Esophagus mucosa (tissue), 1 donor: ENCODE measurements around the gene DAPK1. TPM values are rescaled to one million over a fixed set of nuclear protein-coding genes. Genes with fewer than 3 reads are reported as not detected.
"Not testable (repeated sequence)": the region's sequence is repeated elsewhere in the genome, so short reads cannot be mapped to it uniquely, and the experiment has no call there.

ENCODE experiments used
- ATAC-seq: fragments of 200-7000 bp; cut with Tn5 transposase; one replicate; pipeline ENCODE4 v1.9.1; 2020
- total RNA-seq: library from RNA; stranded (reverse); gene quantifications from one replicate; pipeline ENCODE4 v1.2.4, GENCODE V29; 2023
- donor health status: DM: yes; HTN: yes; CAD: no.

Gene DAPK1
- total RNA-seq, 1 donor from 2014 or later: 5.4 TPM

DNA sequence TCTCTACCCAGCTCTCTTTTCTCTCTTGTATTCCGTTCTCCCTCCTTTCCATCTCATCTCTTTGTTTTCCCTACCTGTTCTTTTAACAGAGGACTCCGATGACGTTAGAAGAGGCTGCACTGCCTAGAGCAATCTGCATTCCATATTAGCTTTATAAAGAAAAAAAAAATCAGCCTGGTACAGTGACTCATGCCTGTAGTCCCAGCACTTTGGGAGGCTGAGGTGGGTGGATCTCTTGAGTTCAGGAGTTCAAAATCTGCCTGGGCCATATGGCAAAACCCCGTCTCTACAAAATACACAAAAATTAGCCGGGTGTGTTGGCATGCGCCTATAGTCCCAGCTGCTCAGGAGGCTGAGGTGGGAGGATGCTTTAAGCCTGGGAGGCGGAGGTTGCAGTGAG lies 49.0 kb downstream of the DAPK1 start:
- ATAC-seq: peak; percentile 8

- peak; percentile 96 for ATAC-seq
Measured at GRCh38 chr9:87547671-87548081, 50.0 kb downstream of the DAPK1 start.

DNA sequence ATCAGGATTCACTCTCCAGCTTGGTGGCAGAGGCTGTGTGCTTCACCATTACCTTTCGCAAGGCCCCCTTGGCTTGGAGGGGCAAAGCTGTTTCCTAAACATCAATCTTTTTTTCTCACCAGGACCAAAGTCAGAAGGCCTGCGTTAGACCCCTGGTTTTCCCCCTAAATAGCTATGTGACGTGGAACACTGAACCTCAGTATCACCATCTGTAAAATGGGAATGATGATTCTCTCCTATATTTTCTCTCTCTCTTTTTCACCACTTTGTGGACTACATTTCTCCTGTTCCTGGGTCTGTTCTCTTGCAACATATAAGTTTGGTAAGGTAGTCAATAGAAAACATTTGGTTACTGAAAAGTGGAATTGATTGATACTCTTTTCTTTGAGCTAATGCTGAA lies 50.5 kb downstream of the DAPK1 start:
- ATAC-seq: no peak

DNA sequence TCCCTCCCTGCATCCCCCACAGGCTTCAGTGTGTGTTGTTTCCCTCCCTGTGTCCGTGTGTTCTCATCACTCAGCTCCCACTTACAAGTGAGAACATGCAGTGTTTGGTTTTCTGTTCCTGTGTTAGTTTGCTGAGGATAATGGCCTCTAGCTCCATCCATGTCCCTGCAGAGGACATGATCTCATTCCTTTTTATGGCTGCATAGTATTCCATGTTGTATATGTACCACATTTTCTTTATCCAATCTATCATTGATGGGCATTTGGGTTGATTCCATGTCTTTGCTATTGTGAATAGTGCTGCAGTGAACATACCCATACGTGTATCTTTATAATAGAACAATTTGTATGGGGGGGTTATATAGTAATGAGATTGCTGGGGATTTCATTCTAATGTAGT lies 51.4 kb downstream of the DAPK1 start:
- not testable (repeated sequence) for ATAC-seq

- no peak for ATAC-seq
Measured at GRCh38 chr9:87549791-87550190, 52.1 kb downstream of the DAPK1 start.

GRCh38 chr9:87550253-87550954 lies 52.7 kb downstream of the DAPK1 start:
- ATAC-seq: no peak

- ATAC-seq: no peak
Measured at GRCh38 chr9:87551772-87552217, 54.1 kb downstream of the DAPK1 start.

- ATAC-seq: no peak
Measured at GRCh38 chr9:87554171-87554910, 56.7 kb downstream of the DAPK1 start.

- no peak for ATAC-seq
Measured at GRCh38 chr9:87554976-87555375, 57.3 kb downstream of the DAPK1 start.

DNA sequence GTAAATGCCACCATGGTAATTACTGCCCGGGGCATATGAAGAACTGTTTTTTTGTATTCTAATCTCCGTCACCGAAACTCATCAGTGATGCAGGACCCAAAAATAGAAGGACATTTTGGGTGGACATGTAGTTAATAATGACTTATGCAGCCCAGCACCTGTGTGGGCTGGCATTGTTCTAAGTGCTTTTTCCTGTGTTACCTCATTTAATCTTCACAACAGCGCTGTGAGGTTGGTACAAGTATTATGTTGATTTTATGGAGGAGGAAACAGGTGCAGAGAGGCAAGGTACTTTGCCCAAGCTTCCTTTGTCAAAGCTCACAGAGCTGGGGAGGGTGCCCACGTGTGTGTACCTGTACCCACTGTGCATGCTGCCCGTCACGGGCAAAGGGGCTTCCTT lies 58.4 kb downstream of the DAPK1 start:
- ATAC-seq: no peak

DNA sequence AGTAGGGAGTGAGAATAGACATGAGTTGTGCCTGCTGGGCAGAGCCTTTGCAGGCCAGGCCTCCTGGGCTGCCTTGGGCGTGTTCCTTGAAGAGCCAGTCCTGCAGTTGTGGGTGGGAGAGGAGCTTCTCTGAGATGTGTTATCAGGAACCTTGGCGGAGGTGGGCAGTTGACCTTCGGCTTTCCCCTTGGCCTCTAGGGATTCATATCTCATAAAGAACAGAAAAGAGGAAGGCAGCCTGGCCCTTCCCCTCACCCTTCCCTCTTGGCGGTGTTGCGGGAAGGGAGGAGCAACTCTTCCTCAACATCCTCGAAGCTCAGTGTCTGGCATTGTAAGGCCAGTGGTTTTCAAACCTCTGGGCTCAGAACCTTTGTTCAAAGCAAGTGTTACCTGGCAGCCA lies 59.2 kb downstream of the DAPK1 start:
- ATAC-seq: no peak

GRCh38 chr9:87557996-87558395 lies 60.3 kb downstream of the DAPK1 start:
- no peak for ATAC-seq

DNA sequence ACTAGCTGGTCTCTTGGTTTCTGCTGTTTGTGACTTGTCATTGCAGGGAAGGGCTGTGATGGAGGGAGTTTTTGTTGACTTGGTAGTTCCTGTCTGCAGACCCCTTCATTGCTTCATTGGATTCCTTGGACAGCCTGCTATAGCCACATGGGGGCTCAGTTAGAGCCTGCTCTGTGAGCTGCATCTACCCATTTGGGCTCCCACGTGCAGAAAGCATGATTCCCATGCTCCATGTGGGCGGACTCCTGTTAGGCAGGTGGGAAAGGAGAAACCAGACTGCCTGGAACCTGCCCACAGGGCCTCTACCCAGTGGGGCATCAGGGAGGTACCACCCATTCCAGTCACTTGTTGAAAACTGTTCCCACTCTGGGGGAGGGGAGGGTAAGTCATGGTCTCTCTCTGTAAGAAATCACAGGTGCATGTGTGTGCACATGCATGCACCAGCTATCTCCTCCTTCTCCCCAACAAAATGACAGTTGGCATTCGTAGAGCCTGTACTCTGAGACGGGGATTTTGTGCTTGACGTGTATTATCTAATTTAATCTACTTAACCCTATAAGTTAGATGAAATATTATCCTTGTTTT lies 61.0 kb downstream of the DAPK1 start:
- ATAC-seq: no peak

GRCh38 chr9:87562062-87562461 lies 64.4 kb downstream of the DAPK1 start:
- ATAC-seq: no peak

- ATAC-seq: no peak
Measured at GRCh38 chr9:87562530-87563170, 65.0 kb downstream of the DAPK1 start.

GRCh38 chr9:87564111-87564510 lies 66.4 kb downstream of the DAPK1 start:
- ATAC-seq: no peak

GRCh38 chr9:87564791-87565241 lies 67.1 kb downstream of the DAPK1 start:
- no peak for ATAC-seq

DNA sequence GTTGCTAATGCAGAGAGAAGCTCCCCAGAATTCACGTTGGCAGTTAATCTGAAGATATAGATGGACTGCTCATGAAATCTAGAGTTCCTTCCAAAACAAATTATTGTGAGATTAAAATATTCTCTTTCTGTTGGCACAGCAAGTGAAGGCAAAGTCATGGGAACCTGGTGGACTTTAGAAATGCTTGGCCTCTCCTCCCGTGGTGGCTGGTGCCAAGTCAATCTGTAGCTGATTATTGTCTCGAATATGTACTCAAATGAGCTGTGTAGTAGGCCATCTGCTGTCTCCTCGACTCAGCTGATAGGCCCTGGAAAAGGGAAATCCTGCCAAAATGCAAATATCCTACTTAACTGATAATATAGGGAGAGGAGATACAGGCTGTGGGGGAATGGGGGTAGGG lies 69.3 kb downstream of the DAPK1 start:
- no peak for ATAC-seq

- no peak for ATAC-seq
Measured at GRCh38 chr9:87567571-87567970, 69.9 kb downstream of the DAPK1 start.

DNA sequence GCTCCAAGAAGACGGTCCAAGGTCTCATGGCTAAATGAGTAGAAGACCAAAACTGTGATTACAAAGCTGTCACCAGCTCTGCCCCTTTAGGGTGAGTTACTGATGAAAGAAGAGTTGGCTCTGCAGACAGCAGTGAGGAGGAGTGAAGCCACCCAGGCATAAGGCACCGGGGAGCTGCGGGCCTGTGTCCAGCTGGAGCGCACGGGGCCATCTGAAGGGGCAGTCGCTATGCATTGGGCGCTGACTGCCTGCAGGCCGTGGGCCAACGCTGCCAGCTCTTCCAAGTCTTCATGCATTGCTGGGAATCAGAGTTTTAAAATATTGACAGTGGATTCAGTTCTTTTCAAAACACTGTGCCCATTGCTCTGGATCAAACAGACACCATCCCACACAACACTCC lies 70.3 kb downstream of the DAPK1 start:
- ATAC-seq: no peak

GRCh38 chr9:87568401-87568800 lies 70.7 kb downstream of the DAPK1 start:
- ATAC-seq: no peak

GRCh38 chr9:87569008-87569509 lies 71.4 kb downstream of the DAPK1 start:
- ATAC-seq: no peak

DNA sequence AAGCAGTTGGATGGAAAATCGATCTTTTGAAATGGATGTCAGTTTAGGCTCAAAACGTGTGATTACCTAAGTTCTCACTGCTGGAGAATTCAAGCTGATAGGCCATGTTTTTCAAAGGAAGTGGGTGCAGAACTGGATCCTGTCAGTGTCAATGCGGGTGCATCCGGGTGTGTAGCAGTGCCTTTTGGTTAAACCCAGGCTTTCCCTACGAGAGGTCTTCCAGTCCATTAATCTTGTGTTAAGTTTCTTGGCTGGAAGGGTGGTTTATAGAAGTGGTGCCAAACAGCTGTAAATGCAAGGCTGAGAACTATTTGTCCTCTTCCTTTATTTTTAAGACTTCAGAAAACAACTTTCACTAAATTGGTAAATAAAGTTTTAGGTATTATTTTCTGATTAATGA lies 71.9 kb downstream of the DAPK1 start:
- no peak for ATAC-seq
